Limb (tissue), 2 donors: ENCODE measurements around the gene SLC38A7.
A peak's percentile ranks its signal among the peaks of the same experiment; 100 is the strongest.
"Not testable (repeated sequence)": the region's sequence is repeated elsewhere in the genome, so short reads cannot be mapped to it uniquely, and the experiment has no call there.

Source experiments
- DNase-seq, 2 donors: peaks; one replicate each; pipeline ENCODE4 v3.0.0-alpha.2; 2016; ENCODE audit errors: extremely low spot score in 2 of 2

The SLC38A7 gene

GRCh38 chr16:58637021-58637420 is 47.5 kb downstream of the SLC38A7 start:
- DNase-seq: not testable (repeated sequence)

GRCh38 chr16:58636466-58636865 is 48.1 kb downstream of the SLC38A7 start:
- DNase-seq: no peak

DNA sequence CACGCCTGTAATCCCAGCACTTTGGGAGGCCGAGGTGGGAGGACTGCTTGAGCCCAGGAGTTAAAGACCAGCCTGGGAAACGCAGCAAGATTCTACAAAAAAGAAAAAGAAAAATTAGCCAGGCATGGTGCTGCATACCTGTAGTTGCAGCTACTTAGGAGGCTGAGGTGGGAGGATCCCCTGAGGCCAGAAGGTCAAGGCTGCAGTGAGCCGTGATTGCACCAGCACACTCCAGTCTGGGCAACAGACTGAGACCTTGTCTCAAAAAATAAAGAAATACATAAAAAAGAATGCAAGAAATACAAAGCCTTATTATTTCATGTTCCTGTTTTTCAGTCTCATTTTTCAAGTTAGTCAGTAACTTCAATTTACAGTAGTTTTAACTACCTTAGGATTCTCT is 49.1 kb downstream of the SLC38A7 start:
- DNase-seq: no peak

- no peak for DNase-seq
Measured at GRCh38 chr16:58634265-58634802, 50.2 kb downstream of the SLC38A7 start.

GRCh38 chr16:58629733-58630640 is 54.6 kb downstream of the SLC38A7 start, which contains the start of gene CNOT1:
TSS of gene CNOT1 (minus strand) at chr16:58629826. CDS start at chr16:58599337, 30,489 bp downstream.
- DNase-seq: peak; percentile 99

DNA sequence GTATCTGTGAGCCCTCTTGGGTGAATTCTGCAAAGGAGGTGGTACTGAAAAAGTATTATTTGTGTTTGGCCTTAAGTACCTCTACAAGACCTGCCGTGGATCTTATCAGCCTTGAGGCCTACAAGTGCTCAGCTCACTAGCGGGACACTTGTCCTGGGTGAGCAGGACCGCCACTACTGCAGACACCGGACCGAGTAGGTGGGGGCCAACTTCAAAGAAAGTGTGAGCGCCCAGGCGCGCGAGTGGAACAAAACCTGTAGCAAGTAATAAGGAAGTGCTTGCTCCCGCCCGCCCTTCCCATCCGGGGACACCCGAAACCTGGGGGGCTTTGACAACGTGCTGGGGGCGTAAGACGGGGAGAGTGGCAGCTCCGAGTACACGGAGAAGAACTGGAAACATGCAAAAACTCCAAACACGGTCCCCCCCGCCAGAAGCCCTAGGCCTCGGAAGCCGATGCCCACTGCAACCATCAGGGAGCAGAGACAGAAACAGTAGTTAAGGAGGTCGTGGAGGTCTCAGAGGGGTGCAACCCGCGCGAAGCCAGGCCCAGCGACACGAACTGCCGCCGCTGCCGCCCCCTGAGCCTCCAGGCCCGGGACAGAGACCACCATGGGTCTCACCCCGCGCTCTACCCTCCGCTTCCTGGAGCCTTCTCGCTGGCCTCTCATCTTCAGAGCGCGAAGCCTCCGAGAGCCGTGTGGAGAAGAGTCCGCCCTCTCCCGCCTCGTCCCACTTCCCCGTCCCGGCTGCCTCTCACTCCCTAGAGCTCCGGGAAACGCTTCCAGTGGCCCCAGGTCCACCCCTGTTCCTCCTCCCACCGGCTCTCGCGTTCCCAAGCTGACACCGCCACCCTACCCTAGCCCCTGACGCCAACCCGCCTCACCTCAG is 55.5 kb downstream of the SLC38A7 start:
- peak; percentile 2 to 66 for DNase-seq

GRCh38 chr16:58624209-58624608 is 60.4 kb downstream of the SLC38A7 start:
- no peak for DNase-seq

DNA sequence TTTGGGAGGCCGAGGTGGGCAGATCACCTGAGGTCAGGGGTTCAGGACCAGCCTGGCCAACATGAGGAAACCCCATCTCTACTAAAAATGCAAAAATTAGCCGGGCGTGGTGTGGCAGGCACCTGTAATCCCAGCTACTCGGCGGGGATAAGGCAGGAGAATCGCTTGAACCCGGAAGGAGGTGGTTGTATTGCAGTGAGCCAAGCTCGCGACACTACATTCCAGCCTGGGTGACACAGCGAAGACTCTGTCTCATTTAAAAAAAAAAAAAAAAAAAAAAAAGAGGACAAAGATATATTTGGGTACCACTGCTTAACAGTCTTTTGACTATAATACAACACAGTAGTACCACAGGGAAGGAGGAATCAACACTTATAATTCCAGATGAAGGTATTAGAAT is 64.2 kb downstream of the SLC38A7 start:
- no peak for DNase-seq

DNA sequence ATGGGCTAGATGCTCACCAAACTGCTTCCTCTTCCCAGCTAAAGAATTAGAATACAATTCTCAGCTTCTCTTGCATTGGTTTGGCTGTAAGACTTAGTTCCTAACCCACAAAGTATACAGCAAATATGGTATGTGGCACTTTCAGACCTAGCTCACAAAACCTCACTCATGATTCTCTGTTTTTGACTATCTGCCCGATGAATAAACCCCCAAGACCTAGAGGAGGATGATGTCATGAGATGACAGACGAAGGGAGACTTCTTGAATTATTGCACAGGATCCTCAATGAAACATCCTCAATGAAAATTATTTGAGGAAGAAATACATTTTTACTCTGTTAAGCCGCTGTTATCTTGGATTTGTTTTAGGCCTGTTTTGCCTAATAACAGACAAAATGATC is 69.3 kb downstream of the SLC38A7 start:
- no peak for DNase-seq
